Large intestine (tissue), 3 donors: ENCODE measurements around the gene PRAMEF12. TPM values are rescaled to one million over a fixed set of nuclear protein-coding genes. Genes with fewer than 3 reads are reported as not detected.
"Not testable (repeated sequence)": the region's sequence is repeated elsewhere in the genome, so short reads cannot be mapped to it uniquely, and the experiment has no call there.

Source experiments
- DNase-seq, 2 donors: peaks; one replicate each; pipeline versions ENCODE4 v3.0.0 to v3.0.0-alpha.2; 2013
- H3K27ac ChIP-seq: one replicate; pipeline ENCODE4 v1.5.1; 2013; ENCODE audit warnings: low read length
- H3K27me3 ChIP-seq: 2 replicates; pipeline ENCODE4 v1.6.1; 2013; ENCODE audit warnings: low read length; ENCODE audit not compliant: control insufficient read depth, insufficient read depth
- H3K36me3 ChIP-seq: 2 replicates; pipeline ENCODE4 v1.6.1; 2013; ENCODE audit warnings: low read length; ENCODE audit not compliant: control insufficient read depth, insufficient read depth
- H3K4me1 ChIP-seq: one replicate; pipeline ENCODE4 v1.6.1; 2013; ENCODE audit warnings: low read length; ENCODE audit not compliant: control insufficient read depth, insufficient read depth
- H3K4me3 ChIP-seq: one replicate; pipeline ENCODE4 v1.5.1; 2013; ENCODE audit warnings: low read length
- H3K9me3 ChIP-seq: one replicate; pipeline ENCODE4 v1.6.1; 2013; ENCODE audit warnings: mild to moderate bottlenecking, low read depth, low read length, moderate library complexity; ENCODE audit not compliant: control insufficient read depth
- WGBS: methylation state at CpG from one replicate; pipeline ENCODE4 v1.1.5; 2013; ENCODE audit warnings: low lambda C conversion rate; ENCODE audit not compliant: insufficient coverage; 5-methylcytosine and 5-hydroxymethylcytosine counted together
- polyA plus RNA-seq: library from polyadenylated mRNA; unstranded; fragments of 120-200 nt; gene quantifications from one replicate; pipeline ENCODE4 v1.2.1, GENCODE V29; 2013

The PRAMEF12 gene
- polyA plus RNA-seq, 1 donor: not detected

DNA sequence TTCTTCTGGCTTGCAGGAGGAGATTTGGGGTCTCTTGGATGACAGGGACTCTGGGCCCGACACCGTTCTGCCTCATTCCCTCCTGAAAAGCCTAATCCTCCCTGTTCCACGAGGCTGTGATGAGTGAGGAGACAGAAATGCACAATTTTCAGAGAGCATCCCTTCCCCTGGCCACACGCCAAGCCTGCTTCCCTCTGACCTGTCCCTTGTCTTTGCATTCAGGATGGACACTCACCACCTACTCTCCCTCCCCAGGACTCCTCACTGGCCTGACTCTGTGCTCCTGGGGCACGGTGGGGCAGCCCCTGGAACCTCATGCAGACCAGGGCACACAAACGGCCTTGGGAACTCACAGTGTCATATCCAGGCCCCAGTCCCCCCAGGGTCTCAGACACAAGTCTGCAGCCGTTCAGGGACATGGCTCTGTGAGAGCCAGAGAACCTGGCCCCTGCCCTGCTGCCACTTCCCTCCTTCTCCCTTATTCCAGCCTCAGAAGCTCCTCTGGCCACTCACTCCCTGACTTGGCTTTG lies 3.5 kb upstream of the PRAMEF12 start:
- Histone ChIP-seq H3K4me1 (no peaks in the 10 kb centered on the region), H3K27ac (no peak overlapping the region), H3K4me3 (no peak overlapping the region), H3K36me3 (no peaks in the 10 kb centered on the region), H3K9me3 (no peaks in the 10 kb centered on the region), H3K27me3 (no peaks in the 10 kb centered on the region)
- no CpG with 5 or more reads among the region's 7 CpGs for WGBS
- DNase-seq: no peak

DNA sequence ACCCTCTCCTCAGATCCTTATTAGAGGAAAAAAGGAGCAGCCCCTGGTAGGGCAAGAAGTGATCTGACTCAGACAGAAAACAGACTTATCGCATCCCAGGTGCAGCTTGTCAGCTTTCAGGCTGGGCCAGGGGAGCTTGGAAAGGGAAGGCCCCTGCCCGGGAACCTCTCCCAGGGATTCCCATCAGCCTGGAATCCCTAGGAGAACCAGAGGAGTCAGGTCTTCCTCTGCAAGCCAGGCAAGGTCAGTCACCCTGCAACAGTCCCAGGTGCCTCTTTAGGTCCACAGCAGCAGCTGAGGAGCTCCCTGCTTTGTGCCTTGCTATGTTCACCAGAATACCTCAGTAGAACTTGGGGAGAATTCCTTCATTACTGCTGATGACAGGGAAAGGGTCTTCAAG lies 2.9 kb upstream of the PRAMEF12 start:
- WGBS: no CpG with 5 or more reads among the region's 2 CpGs
- H3K9me3 ChIP-seq: no peaks in the 10 kb centered on the region
- DNase-seq: no peak

DNA sequence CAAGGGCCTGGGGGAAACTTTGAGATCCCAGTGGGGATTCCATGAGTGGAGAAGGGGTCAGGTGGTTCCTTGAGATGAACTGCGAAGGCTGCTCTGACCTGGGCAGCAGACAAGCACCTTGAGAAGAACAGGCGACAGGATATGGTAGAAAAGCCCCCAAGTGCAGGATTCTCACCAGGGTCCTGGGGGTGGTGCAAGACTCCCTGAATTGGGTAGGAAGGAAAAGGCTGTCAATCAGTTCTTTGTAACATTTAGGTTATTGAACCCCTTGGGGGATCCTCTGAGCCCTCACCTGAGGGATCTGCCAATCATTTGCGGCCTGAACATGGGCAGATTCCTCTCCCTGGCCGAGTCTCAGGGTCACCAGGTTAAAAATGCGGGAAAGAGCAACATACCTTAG lies 2.4 kb upstream of the PRAMEF12 start:
- Histone ChIP-seq H3K9me3 (no peaks in the 10 kb centered on the region), H3K4me1 (no peaks in the 10 kb centered on the region), H3K36me3 (no peaks in the 10 kb centered on the region), H3K27ac (no peak overlapping the region), H3K27me3 (peaks cover 4% of the 10 kb centered on the region), H3K4me3 (no peak overlapping the region)
- no peak for DNase-seq
- no CpG with 5 or more reads among the region's 5 CpGs for WGBS

More for the DNA sequence above, 2.9 kb upstream of the PRAMEF12 start:
- Histone ChIP-seq H3K4me1 (no peaks in the 10 kb centered on the region), H3K36me3 (no peaks in the 10 kb centered on the region), H3K4me3 (no peak overlapping the region), H3K27me3 (no peaks in the 10 kb centered on the region), H3K27ac (no peak overlapping the region)

DNA sequence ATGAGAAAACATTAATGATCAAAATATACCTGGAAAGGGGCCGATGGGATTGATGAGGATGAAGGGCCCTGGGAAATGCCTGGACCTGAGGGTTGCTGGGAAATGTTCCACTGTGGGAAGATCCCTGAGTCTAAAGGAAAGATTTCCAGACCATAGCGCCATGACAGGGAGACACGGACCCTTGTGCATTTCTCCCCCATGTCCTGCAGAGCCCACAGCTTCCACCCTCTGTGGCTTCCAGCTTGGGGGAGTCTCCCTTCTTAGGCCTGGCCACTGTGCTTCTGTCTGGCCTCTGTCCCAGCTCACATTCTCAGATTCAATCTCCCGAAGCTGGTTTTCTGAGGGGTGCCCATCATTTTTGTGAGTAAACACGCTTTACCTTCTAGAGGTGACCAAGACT lies 1.0 kb upstream of the PRAMEF12 start:
- no peak for DNase-seq
- H3K4me1 ChIP-seq: no peaks in the 10 kb centered on the region
- 100% methylated on average over 1 of the region's 5 CpGs for WGBS
- H3K36me3 ChIP-seq: no peaks in the 10 kb centered on the region
- no peak overlapping the region for H3K27ac ChIP-seq
- no peak overlapping the region for H3K4me3 ChIP-seq
- H3K27me3 ChIP-seq: peaks cover 4% of the 10 kb centered on the region
- H3K9me3 ChIP-seq: no peaks in the 10 kb centered on the region

DNA sequence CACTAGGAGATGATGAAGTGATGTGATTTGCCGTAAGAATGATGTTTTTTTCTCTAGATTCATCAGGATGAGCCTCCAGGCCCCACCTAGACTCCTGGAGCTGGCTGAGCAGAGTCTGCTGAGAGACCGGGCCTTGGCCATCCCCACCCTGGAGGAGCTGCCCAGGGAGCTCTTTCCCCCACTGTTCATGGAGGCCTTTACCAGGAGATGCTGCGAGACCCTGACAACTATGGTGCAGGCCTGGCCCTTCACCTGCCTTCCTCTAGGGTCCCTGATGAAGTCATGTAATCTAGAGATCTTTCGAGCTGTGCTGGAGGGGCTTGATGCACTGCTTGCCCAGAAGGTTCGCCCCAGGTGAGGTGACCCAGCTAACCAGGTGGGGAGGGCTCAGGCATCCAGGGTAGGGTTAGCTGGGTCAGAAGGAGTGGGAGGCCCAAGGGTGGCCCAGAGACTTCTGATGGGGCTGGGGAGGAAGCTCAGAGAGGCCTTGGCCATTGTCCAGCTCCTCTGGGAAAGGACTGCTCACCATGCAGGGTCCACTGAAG lies 1.3 kb downstream of the PRAMEF12 start:
- no peak overlapping the region for H3K27ac ChIP-seq
- DNase-seq: no peak
- H3K27me3 ChIP-seq: peaks cover 4% of the 10 kb centered on the region
- no peaks in the 10 kb centered on the region for H3K36me3 ChIP-seq
- no peaks in the 10 kb centered on the region for H3K9me3 ChIP-seq
- WGBS: no CpG with 5 or more reads among the region's 5 CpGs
- no peaks in the 10 kb centered on the region for H3K4me1 ChIP-seq
- H3K4me3 ChIP-seq: no peak overlapping the region

DNA sequence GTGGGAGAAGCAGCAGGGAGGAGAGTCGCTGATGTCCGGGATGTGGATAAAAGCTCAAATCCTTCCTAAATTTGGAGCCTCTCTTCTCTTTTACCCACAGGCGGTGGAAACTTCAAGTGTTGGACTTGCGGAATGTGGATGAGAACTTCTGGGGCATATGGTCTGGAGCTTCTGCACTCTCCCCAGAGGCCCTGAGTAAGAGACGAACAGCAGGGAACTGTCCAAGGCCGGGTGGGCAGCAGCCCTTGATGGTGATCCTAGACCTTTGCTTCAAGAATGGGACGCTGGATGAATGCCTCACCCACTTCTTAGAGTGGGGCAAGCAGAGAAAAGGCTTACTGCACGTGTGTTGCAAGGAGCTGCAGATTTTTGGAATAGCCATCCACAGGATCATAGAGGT lies 1.9 kb downstream of the PRAMEF12 start:
- Histone ChIP-seq H3K36me3 (no peaks in the 10 kb centered on the region), H3K27me3 (peaks cover 4% of the 10 kb centered on the region), H3K9me3 (no peaks in the 10 kb centered on the region), H3K27ac (no peak overlapping the region), H3K4me3 (no peak overlapping the region), H3K4me1 (no peaks in the 10 kb centered on the region)
- DNase-seq: no peak
- WGBS: no CpG with 5 or more reads among the region's 8 CpGs

DNA sequence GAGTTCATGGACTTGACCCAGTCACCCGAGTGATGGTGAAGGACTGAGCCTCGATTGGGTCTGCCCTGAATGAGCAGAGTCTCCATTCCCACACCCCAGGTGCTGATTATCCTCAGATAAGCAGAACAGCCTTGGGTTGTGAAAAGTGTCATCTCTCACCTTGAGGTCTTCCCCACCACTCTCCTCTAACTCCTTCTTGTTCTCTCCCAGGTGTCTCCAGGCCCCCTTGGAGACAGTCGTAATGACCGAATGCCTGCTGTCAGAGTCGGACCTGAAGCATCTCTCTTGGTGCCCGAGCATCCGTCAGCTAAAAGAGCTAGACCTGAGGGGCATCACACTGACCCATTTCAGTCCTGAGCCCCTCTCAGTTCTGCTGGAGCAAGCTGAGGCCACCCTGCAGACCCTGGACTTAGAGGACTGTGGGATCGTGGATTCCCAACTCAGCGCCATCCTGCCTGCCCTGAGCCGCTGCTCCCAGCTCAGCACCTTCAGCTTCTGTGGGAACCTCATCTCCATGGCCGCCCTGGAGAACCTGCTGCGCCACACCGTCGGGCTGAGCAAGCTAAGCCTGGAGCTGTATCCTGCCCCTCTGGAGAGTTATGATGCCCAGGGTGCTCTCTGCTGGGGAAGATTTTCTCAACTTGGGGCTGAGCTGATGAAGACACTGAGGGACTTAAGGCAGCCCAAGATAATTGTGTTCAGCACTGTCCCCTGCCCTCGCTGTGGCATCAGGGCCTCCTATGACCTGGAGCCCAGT lies 3.4 kb downstream of the PRAMEF12 start:
- Histone ChIP-seq H3K36me3 (no peaks in the 10 kb centered on the region), H3K4me1 (no peaks in the 10 kb centered on the region), H3K27me3 (peaks cover 4% of the 10 kb centered on the region), H3K9me3 (no peaks in the 10 kb centered on the region), H3K27ac (no peak overlapping the region), H3K4me3 (no peak overlapping the region)
- WGBS: no CpG with 5 or more reads among the region's 15 CpGs
- DNase-seq: no peak

DNA sequence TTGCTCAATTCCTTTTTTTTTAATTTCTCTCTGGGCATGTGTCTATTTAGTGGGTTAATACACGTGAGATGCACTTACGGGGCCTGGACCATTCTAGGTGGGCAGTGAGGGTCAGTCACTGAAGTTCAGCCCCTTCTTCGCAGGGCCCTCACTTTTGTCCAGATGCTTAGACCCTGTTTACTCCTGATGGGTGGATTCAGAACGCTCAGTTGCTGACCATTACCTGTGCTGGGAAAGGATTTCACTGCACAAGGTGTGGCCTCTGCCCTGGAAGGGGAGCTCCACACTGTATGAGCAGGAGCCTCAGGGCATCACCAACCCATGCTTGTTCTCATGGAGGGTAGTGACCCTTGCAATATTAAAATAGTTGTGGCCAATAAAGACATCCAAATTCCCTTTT lies 4.5 kb downstream of the PRAMEF12 start:
- peaks cover 4% of the 10 kb centered on the region for H3K27me3 ChIP-seq
- no peaks in the 10 kb centered on the region for H3K4me1 ChIP-seq
- DNase-seq: no peak
- H3K4me3 ChIP-seq: no peak overlapping the region
- no CpG with 5 or more reads among the region's 4 CpGs for WGBS
- H3K27ac ChIP-seq: no peak overlapping the region
- no peaks in the 10 kb centered on the region for H3K36me3 ChIP-seq
- no peaks in the 10 kb centered on the region for H3K9me3 ChIP-seq

DNA sequence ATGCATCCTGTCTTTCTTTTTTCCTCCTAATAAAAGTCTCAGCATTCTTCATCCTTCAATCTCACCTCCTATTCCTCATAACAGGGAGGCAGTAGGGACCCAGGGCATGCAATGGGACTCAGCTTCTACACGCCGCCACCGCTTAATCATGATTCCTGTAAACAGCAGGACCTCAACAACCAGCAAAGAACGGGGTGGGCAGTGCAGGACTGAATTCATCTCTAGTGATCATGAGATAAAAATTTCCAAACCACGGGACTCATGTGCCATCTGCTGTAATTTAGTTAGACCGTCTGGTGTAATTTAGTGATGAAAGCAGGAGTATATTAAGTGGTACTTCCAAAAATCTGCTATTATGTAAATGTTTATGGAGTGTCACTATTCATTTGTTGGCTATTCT lies 5.4 kb downstream of the PRAMEF12 start:
- H3K36me3 ChIP-seq: no peaks in the 10 kb centered on the region
- no peak overlapping the region for H3K4me3 ChIP-seq
- no CpG with 5 or more reads among the region's 6 CpGs for WGBS
- H3K27me3 ChIP-seq: peaks cover 4% of the 10 kb centered on the region
- no peak for DNase-seq
- no peaks in the 10 kb centered on the region for H3K4me1 ChIP-seq
- no peak overlapping the region for H3K27ac ChIP-seq
- no peaks in the 10 kb centered on the region for H3K9me3 ChIP-seq

DNA sequence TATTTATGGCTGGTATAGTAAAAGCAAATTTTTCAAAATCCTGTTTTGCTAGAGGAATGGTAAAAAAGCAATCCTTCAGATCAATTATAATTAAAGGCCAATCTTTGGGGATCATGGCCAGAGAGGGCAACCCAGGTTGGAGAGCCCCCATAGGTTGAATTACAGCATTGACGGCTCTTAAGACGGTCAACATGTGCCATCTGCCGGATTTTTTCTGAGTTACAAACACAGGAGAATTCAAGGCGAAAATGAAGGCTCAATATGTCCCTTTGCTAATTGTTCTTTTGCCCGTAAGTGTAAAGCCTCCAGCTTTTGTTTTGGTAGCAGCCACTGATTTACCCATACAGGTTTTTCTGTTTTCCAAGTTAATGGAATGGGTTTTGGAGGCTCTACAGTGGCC lies 8.0 kb downstream of the PRAMEF12 start:
- DNase-seq, H3K4me1 ChIP-seq, H3K36me3 ChIP-seq, H3K4me3 ChIP-seq, H3K27me3 ChIP-seq, H3K9me3 ChIP-seq, H3K27ac ChIP-seq: not testable (repeated sequence)
- WGBS: no CpG with 5 or more reads among the region's 5 CpGs

DNA sequence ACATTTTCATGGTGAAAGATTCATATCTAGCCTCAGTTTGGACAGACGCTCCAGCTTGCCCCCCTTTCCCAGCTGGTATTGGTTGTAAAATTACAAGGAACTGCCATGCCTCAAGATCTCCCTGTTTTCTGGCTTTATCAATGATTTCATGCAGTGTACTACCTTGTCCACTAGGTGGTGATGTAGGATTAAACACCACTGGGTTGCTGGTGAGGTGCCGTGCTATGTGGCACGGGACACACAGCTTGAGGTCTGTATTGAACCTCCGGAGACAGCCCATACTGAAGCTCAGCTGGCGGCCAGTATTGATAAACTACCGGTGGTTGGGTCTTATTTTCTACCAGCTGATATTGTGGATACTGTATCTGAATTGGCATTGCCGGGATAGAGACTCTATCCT lies 10.2 kb downstream of the PRAMEF12 start:
- not testable (repeated sequence) for H3K27ac ChIP-seq, DNase-seq, H3K4me1 ChIP-seq, H3K36me3 ChIP-seq, H3K4me3 ChIP-seq, H3K9me3 ChIP-seq, H3K27me3 ChIP-seq
- no CpG with 5 or more reads among the region's 7 CpGs for WGBS
